Gastroesophageal sphincter (tissue), 3 donors: ENCODE results near the gene ARID2.

Experiments
- POLR2AphosphoS5 ChIP-seq: sonication (generic); formaldehyde crosslinking; IDR thresholded peaks from one replicate; pipeline ENCODE4 v1.6.1; 2017; ENCODE audit warnings: antibody characterized with exemption
- TF ChIP-seq, protein P1 (sequence below), 4 experiments: fragments of 200-600 bp in 2 of 4; fragments of 450-650 bp in 2 of 4; sonication (generic) in 1 of 4; IDR thresholded peaks; one replicate each; pipeline ENCODE4 v1.5.1; 2017 to 2019; ENCODE audit warnings: antibody characterized with exemption in 4 of 4, mild to moderate bottlenecking in 2 of 4, moderate library complexity in 2 of 4

DNA sequence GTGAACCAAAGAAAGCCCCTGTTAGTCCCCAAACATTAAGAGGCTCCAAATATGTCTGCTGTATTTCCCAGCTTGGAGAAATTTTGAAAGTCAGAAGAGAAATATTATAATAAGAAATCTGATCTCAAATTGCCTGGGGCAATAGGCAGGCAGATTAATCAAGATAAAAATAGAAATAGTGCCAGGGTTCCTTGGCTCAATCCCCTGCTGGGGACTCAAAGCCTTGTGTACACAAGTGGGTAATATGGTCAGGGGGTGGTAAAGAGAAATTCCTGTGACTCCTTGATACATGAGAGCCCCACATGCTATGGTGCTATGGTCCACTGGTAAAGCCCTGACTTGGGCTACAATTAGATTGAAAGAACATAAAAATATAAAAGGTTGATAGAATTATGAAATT, 41.3 kb upstream of the ARID2 start:
- TF ChIP-seq, protein P1, sequence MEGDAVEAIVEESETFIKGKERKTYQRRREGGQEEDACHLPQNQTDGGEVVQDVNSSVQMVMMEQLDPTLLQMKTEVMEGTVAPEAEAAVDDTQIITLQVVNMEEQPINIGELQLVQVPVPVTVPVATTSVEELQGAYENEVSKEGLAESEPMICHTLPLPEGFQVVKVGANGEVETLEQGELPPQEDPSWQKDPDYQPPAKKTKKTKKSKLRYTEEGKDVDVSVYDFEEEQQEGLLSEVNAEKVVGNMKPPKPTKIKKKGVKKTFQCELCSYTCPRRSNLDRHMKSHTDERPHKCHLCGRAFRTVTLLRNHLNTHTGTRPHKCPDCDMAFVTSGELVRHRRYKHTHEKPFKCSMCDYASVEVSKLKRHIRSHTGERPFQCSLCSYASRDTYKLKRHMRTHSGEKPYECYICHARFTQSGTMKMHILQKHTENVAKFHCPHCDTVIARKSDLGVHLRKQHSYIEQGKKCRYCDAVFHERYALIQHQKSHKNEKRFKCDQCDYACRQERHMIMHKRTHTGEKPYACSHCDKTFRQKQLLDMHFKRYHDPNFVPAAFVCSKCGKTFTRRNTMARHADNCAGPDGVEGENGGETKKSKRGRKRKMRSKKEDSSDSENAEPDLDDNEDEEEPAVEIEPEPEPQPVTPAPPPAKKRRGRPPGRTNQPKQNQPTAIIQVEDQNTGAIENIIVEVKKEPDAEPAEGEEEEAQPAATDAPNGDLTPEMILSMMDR (IDR thresholded peaks at IDR 0.05): no peak
- no peak for TF ChIP-seq POLR2AphosphoS5
